ENCODE measurements around the gene HNRNPM. TPM values are rescaled to one million over a fixed set of nuclear protein-coding genes. Genes with fewer than 3 reads are reported as not detected.
"Not testable (repeated sequence)": the region's sequence is repeated elsewhere in the genome, so short reads cannot be mapped to it uniquely, and the experiment has no call there.

HNRNPM gene
- total RNA-seq, 2 donors from 2014 or later: 168 to 183 TPM

DNA sequence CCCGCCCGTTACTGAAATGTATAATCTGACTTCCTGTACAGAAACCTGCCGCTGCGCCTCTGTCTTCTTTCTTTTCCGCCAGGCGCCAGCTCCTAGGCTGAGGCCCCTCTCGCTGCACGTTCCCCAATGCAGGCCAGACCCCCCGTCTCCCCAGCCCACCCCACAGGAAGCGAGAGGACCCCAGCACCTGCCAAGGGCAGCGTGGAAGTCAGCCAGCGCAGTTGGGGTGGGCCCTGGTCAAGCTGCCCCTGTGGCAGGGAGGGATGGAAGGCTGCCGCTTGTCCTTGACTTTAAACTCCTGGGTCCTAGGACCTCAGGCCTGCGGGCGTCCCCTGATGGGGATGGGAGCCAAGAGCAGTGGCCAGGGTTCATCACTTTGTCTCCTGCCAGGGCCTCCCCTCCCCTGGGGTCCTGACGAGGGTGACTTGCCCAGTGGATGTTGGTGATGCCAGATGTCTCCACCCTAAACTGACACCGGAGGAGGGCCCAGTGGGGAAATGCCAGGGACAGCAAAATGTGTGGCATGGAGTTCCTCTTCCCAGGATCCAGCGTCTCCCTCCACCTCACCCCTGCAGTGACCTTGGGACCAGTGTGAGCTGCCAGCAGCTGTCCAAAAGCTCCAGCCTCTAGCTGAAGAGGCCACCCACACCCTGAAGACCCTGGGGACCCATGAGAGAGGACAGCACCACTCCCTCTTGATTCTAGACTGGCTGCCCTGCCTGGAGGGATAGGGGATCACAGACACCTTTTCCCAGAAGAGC is 40.2 kb upstream of the HNRNPM start:
- Mint-ChIP-seq H3K27ac (no peak overlapping the region), H3K4me1 (ENCODE audit: low read depth) (no peaks in the 10 kb centered on the region), H3K27me3 (ENCODE audit: low read depth) (no peaks in the 10 kb centered on the region), H3K36me3 (ENCODE audit: insufficient read depth in 2 of 2) (peaks cover 1 to 2% of the 10 kb centered on the region in 2 donors), H3K4me3 (no peak overlapping the region), H3K9me3 (no peaks in the 10 kb centered on the region)
- no peak for ATAC-seq (replicated peaks in 1 of 2)
- no peak for DNase-seq

GRCh38 chr19:8410718-8411117 is 34.1 kb upstream of the HNRNPM start:
- not testable (repeated sequence) for ATAC-seq (replicated peaks in 1 of 2)

GRCh38 chr19:8412783-8413628 is 31.8 kb upstream of the HNRNPM start, which contains the start of gene MARCHF2:
Gene MARCHF2 (plus strand): TSS chr19:8413305. CDS start chr19:8421841, 8,536 bp downstream.
- H3K27ac Mint-ChIP-seq: no peak within 1 kb of the TSS
- DNase-seq: peak; percentile 97
- ATAC-seq (replicated peaks in 1 of 2): peak; percentile 100
- peaks cover 7% of the 10 kb centered on the region for H3K4me1 Mint-ChIP-seq (ENCODE audit: low read depth)
- H3K9me3 Mint-ChIP-seq: no peaks in the 10 kb centered on the region
- no peaks in the 10 kb centered on the region for H3K36me3 Mint-ChIP-seq (ENCODE audit: insufficient read depth in 2 of 2)
- no peaks in the 10 kb centered on the region for H3K27me3 Mint-ChIP-seq (ENCODE audit: low read depth)
- peak within 1 kb of the TSS; percentile 62 to 76 for H3K4me3 Mint-ChIP-seq

More at GRCh38 chr19:8410718-8411117, 34.1 kb upstream of the HNRNPM start:
- not testable (repeated sequence) for H3K9me3 Mint-ChIP-seq; H3K36me3 Mint-ChIP-seq (ENCODE audit: insufficient read depth in 2 of 2); H3K27ac Mint-ChIP-seq; H3K4me1 Mint-ChIP-seq (ENCODE audit: low read depth); H3K4me3 Mint-ChIP-seq; H3K27me3 Mint-ChIP-seq (ENCODE audit: low read depth); DNase-seq

DNA sequence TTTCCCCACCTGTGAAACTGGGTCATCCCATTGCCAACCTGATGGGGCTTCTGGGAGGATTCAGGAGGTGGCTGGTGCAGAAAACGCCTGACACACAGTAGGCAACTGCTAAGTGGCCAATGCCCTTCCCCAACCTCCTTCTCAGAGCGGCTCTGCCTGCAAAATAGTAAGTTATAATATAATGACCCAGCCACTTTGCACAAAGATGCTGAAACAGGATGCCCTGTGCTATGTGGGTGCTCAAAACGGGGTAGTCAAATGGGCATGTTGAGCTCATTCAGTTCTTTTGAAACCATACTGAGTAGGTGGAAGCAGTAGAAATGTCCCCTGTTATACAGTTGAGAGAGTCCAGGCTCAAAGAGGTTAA is 31.2 kb upstream of the HNRNPM start:
- Mint-ChIP-seq H3K36me3 (ENCODE audit: insufficient read depth in 2 of 2) (no peaks in the 10 kb centered on the region), H3K27ac (no peak overlapping the region), H3K4me3 (peak overlapping the region; percentile 60 to 76), H3K27me3 (ENCODE audit: low read depth) (no peaks in the 10 kb centered on the region), H3K4me1 (ENCODE audit: low read depth) (peaks cover 7% of the 10 kb centered on the region), H3K9me3 (no peaks in the 10 kb centered on the region)
- DNase-seq (no peak), ATAC-seq (replicated peaks in 1 of 2) (no peak)

GRCh38 chr19:8416796-8417195 is 28.0 kb upstream of the HNRNPM start:
- no peaks in the 10 kb centered on the region for H3K36me3 Mint-ChIP-seq (ENCODE audit: insufficient read depth in 2 of 2)
- no peaks in the 10 kb centered on the region for H3K9me3 Mint-ChIP-seq
- ATAC-seq (replicated peaks in 1 of 2): no peak
- H3K27me3 Mint-ChIP-seq (ENCODE audit: low read depth): no peaks in the 10 kb centered on the region
- H3K4me1 Mint-ChIP-seq (ENCODE audit: low read depth): peaks cover 7% of the 10 kb centered on the region
- no peak overlapping the region for H3K27ac Mint-ChIP-seq
- no peak for DNase-seq
- H3K4me3 Mint-ChIP-seq: no peak overlapping the region

DNA sequence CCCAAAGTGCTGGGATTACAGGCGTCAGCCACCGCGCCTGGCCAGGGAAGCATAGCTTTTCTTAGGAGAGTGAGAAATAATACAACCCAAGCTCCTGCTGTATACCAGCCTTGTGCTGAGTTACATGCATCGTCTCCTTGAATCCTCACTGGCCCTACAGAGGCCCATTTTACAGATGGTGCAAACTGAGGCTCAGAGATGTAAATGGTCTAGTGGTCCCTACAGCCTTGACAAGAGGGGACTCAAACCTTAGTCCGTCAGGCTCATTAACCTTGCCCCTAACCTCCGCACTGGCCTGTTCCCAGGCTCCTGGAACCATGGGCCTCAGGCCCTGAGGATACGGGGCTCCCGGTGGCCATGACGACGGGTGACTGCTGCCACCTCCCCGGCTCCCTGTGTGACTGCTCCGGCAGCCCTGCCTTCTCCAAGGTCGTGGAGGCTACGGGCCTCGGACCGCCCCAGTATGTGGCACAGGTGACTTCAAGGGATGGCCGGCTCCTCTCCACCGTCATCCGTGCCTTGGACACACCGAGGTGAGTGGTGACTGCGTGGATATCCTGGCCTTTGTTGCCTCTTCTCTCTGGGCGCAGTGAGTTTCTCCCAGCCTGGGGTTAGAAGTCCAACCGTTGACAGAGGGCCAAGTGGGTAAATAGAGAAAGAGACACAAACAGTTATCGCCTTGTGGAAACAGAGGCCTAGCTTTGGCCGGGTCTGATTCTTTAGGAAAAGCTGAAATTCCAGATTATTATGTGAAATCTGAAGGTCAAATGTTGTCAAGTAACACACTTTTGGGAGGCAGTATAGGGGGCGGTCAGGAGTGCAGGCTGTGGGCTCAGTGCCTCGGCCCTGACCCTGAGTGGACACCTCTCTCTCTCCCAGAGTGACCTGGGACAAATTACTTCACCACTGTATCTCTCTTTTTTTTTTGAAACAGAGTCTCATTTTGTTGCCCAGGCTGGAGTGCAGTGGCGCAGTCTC is 23.0 kb upstream of the HNRNPM start:
- DNase-seq (no peak), ATAC-seq (replicated peaks in 1 of 2) (no peak)
- H3K4me3 Mint-ChIP-seq: no peak overlapping the region
- H3K9me3 Mint-ChIP-seq: no peaks in the 10 kb centered on the region
- H3K27ac Mint-ChIP-seq: no peak overlapping the region
- H3K4me1 Mint-ChIP-seq (ENCODE audit: low read depth): no peaks in the 10 kb centered on the region
- no peaks in the 10 kb centered on the region for H3K36me3 Mint-ChIP-seq (ENCODE audit: insufficient read depth in 2 of 2)
- H3K27me3 Mint-ChIP-seq (ENCODE audit: low read depth): no peaks in the 10 kb centered on the region

GRCh38 chr19:8423817-8424223 is 21.0 kb upstream of the HNRNPM start:
- Mint-ChIP-seq H3K4me3 (no peak overlapping the region), H3K9me3 (no peaks in the 10 kb centered on the region), H3K4me1 (ENCODE audit: low read depth) (no peaks in the 10 kb centered on the region), H3K27me3 (ENCODE audit: low read depth) (no peaks in the 10 kb centered on the region), H3K27ac (no peak overlapping the region), H3K36me3 (ENCODE audit: insufficient read depth in 2 of 2) (no peaks in the 10 kb centered on the region)
- ATAC-seq (replicated peaks in 1 of 2): no peak
- no peak for DNase-seq

DNA sequence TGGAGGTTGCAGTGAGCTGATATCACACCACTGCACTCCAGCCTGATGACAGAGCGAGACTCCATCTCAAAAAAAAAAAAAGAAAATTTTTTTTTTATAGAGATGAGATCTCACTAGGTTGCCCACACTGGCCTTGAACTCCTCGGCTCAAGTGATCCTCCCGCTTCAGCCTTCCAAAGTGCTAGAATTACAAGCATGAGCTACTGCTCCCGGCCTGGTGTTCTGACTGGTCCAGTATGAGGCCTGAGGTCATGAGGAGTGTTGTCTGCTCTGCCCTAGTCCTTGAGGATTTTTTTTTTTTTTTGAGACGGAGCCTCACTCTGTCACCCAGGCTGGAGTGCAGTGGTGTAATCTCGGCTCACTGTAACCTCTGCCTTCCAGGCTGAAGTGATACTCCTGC is 19.4 kb upstream of the HNRNPM start:
- not testable (repeated sequence) for H3K27me3 Mint-ChIP-seq (ENCODE audit: low read depth); DNase-seq; H3K4me1 Mint-ChIP-seq (ENCODE audit: low read depth); H3K27ac Mint-ChIP-seq; H3K9me3 Mint-ChIP-seq; H3K4me3 Mint-ChIP-seq; ATAC-seq (replicated peaks in 1 of 2); H3K36me3 Mint-ChIP-seq (ENCODE audit: insufficient read depth in 2 of 2)

GRCh38 chr19:8426283-8426682 is 18.5 kb upstream of the HNRNPM start:
- no peak for ATAC-seq (replicated peaks in 1 of 2)
- Mint-ChIP-seq H3K4me1 (ENCODE audit: low read depth) (no peaks in the 10 kb centered on the region), H3K27me3 (ENCODE audit: low read depth) (no peaks in the 10 kb centered on the region), H3K36me3 (ENCODE audit: insufficient read depth in 2 of 2) (no peaks in the 10 kb centered on the region), H3K4me3 (no peak overlapping the region), H3K27ac (no peak overlapping the region), H3K9me3 (no peaks in the 10 kb centered on the region)
- DNase-seq: no peak

DNA sequence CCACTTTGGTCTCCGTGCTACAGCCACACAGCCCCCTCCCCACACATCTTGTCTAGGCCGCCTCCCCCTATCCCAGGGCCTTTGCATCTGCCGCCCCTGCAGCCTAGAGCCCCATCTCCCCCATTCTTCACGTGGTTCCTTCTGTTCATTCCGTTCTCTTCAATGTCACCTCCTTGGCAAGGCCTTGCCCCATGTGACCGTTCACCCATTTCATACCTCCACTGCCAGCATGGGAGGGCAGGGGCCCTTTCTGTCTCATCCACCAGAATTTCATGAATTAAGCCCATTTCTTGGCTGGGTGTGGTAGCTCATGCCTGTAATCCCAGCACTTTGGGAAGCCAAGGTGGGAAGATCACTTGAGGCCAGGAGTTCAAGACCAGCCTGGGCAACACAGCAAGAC is 15.7 kb upstream of the HNRNPM start:
- H3K9me3 Mint-ChIP-seq: no peaks in the 10 kb centered on the region
- DNase-seq (no peak), ATAC-seq (replicated peaks in 1 of 2) (no peak)
- no peaks in the 10 kb centered on the region for H3K27me3 Mint-ChIP-seq (ENCODE audit: low read depth)
- no peak overlapping the region for H3K4me3 Mint-ChIP-seq
- H3K27ac Mint-ChIP-seq: no peak overlapping the region
- no peaks in the 10 kb centered on the region for H3K4me1 Mint-ChIP-seq (ENCODE audit: low read depth)
- no peaks in the 10 kb centered on the region for H3K36me3 Mint-ChIP-seq (ENCODE audit: insufficient read depth in 2 of 2)

- no peaks in the 10 kb centered on the region for H3K4me1 Mint-ChIP-seq (ENCODE audit: low read depth)
- no peaks in the 10 kb centered on the region for H3K36me3 Mint-ChIP-seq (ENCODE audit: insufficient read depth in 2 of 2)
- DNase-seq (no peak), ATAC-seq (replicated peaks in 1 of 2) (no peak)
- H3K4me3 Mint-ChIP-seq: no peak overlapping the region
- H3K27ac Mint-ChIP-seq: no peak overlapping the region
- H3K27me3 Mint-ChIP-seq (ENCODE audit: low read depth): no peaks in the 10 kb centered on the region
- H3K9me3 Mint-ChIP-seq: no peaks in the 10 kb centered on the region
Observed at GRCh38 chr19:8429826-8430225, 14.9 kb upstream of the HNRNPM start.

DNA sequence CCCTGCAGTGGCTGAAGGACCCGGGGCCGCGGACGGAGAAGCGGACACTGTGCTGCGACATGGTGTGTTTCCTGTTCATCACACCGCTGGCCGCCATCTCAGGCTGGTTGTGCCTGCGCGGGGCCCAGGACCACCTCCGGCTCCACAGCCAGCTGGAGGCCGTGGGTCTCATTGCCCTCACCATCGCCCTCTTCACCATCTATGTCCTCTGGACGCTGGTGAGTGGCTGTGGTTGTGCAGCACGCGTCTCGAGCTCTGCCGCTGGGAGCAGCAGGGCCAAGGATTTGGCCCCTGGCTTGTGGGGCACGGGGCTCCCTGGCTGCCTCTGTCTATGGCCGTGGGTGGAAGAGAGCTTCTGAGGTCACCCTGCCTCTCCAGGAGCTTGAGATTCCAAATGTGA is 14.1 kb upstream of the HNRNPM start:
- no peaks in the 10 kb centered on the region for H3K36me3 Mint-ChIP-seq (ENCODE audit: insufficient read depth in 2 of 2)
- no peak overlapping the region for H3K4me3 Mint-ChIP-seq
- DNase-seq (no peak), ATAC-seq (replicated peaks in 1 of 2) (no peak)
- H3K9me3 Mint-ChIP-seq: no peaks in the 10 kb centered on the region
- H3K27me3 Mint-ChIP-seq (ENCODE audit: low read depth): no peaks in the 10 kb centered on the region
- peaks cover under 1% of the 10 kb centered on the region for H3K4me1 Mint-ChIP-seq (ENCODE audit: low read depth)
- no peak overlapping the region for H3K27ac Mint-ChIP-seq

- H3K9me3 Mint-ChIP-seq: no peaks in the 10 kb centered on the region
- peaks cover 6% of the 10 kb centered on the region for H3K4me1 Mint-ChIP-seq (ENCODE audit: low read depth)
- no peaks in the 10 kb centered on the region for H3K27me3 Mint-ChIP-seq (ENCODE audit: low read depth)
- H3K36me3 Mint-ChIP-seq (ENCODE audit: insufficient read depth in 2 of 2): no peaks in the 10 kb centered on the region
- DNase-seq (no peak), ATAC-seq (replicated peaks in 1 of 2) (no peak)
- H3K4me3 Mint-ChIP-seq: no peak overlapping the region
- no peak overlapping the region for H3K27ac Mint-ChIP-seq
Observed at GRCh38 chr19:8438236-8438635, 6.5 kb upstream of the HNRNPM start.
